Activated T-cell treated with anti-CD3 and anti-CD28 coated beads, Interleukin-2, amount 50 U/mL, for 72 hours (primary cell): ENCODE data around the gene UBXN4. TPM values are rescaled to one million over a fixed set of nuclear protein-coding genes. Genes with fewer than 3 reads are reported as not detected.

Source experiments
- ATAC-seq, 2 donors: fragments of 150-1000 bp; cut with Tn5 transposase; replicated peaks in 1 of 2; 2 replicates each; pipeline ENCODE4 v1.10.0; 2021; ENCODE audit warnings: moderate library complexity in 2 of 2, mild to moderate bottlenecking in 1 of 2
- DNase-seq, 2 donors: peaks; one replicate each; pipeline ENCODE4 v3.0.0; 2021 to 2022; ENCODE audit warnings: mixed read lengths in 1 of 2
- H3K27ac Mint-ChIP-seq: one replicate; pipeline ENCODE4 v1.8.0; 2022; ENCODE audit warnings: mild to moderate bottlenecking, moderate library complexity, mixed read lengths
- H3K27me3 Mint-ChIP-seq: one replicate; pipeline ENCODE4 v1.8.0; 2022; ENCODE audit warnings: low read depth, mixed read lengths
- H3K36me3 Mint-ChIP-seq, 2 donors: one replicate each; pipeline ENCODE4 v1.8.0; 2022; ENCODE audit warnings: mixed read lengths in 2 of 2, mild to moderate bottlenecking in 1 of 2; ENCODE audit not compliant: insufficient read depth in 2 of 2
- H3K4me1 Mint-ChIP-seq: one replicate; pipeline ENCODE4 v1.8.0; 2022; ENCODE audit warnings: low read depth, mixed read lengths
- H3K4me3 Mint-ChIP-seq, 2 donors: one replicate each; pipeline ENCODE4 v1.8.0; 2022; ENCODE audit warnings: mild to moderate bottlenecking in 2 of 2, mixed read lengths in 2 of 2, moderate library complexity in 2 of 2
- H3K9me3 Mint-ChIP-seq, 2 donors: one replicate each; pipeline ENCODE4 v1.8.0; 2022; ENCODE audit warnings: mixed read lengths in 2 of 2
- total RNA-seq, 2 donors: library from RNA; stranded (reverse); gene quantifications; one replicate each; pipeline ENCODE4 v1.2.3, GENCODE V29; 2022

Gene UBXN4
- total RNA-seq, 2 donors from 2014 or later, result 150 to 173 TPM

DNA sequence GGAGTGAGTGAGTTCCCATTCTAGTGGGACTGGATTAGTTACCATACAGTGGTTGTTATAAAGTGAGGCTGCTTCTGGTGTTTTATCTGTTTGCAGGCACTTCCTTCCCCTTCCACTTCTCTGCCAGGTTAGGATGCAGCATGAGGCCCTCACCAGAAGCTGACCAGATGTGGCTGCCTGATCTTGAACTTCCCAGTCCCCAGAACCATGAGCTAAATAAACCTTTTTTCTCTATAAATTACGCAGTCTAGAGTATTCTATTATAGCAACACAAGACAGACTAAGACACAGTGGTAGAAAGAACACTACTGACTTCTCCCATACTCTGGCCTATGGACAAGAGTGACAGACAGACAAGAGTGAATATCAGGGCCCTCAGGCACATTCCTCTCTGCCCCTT, 81.2 kb downstream of the UBXN4 start:
- Mint-ChIP-seq H3K27ac (no peak overlapping the region), H3K36me3 (peaks cover 14 to 17% of the 10 kb centered on the region in 2 donors), H3K4me1 (peaks cover 55% of the 10 kb centered on the region), H3K27me3 (no peaks in the 10 kb centered on the region), H3K4me3 (peak overlapping the region in 1 of 2 donors; percentile 2), H3K9me3 (peaks cover 6 to 12% of the 10 kb centered on the region in 2 donors)
- DNase-seq, result no peak
- ATAC-seq, result no peak

- no peaks in the 10 kb centered on the region for H3K27me3 Mint-ChIP-seq
- H3K36me3 Mint-ChIP-seq, result peaks cover 14 to 17% of the 10 kb centered on the region in 2 donors
- H3K27ac Mint-ChIP-seq, result no peak overlapping the region
- H3K4me1 Mint-ChIP-seq, result peaks cover 34% of the 10 kb centered on the region
- H3K4me3 Mint-ChIP-seq, result no peak overlapping the region
- no peak for ATAC-seq
- DNase-seq, result no peak
- H3K9me3 Mint-ChIP-seq, result peaks cover 6 to 12% of the 10 kb centered on the region in 2 donors
Measured at GRCh38 chr2:135825131-135825530, 83.5 kb downstream of the UBXN4 start.

DNA sequence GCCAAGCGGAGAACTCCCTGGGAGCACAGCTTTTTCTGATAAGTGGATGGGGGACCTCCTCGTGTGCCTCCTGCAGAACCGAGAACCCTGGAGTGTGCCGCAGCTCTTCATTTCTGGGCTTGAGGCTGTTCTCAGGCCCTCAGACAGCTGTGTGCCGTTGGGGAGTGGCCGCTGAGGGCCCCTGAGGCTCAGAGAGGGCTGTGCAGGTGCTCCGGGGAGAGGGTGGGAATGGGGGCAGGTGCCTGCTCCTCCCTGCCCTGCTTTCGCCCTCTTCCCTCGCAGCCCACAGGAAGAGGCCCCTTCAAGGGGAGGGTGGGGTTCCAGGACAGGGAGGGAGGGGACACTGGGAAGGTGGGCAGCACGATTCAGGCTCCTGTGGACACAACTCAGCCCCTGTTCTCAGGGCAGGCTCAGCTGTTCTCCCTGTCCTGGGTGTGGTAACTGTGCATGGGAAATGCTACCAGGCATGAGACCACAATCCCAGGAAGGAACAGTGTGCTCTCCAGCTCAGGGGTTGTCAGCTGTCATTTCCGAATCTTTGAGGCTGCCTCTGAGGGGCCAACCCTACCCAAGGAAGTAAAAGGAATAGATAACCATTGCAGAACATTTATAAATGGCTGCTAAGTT, 84.0 kb downstream of the UBXN4 start:
- H3K4me3 Mint-ChIP-seq, result no peak overlapping the region
- peaks cover 29% of the 10 kb centered on the region for H3K4me1 Mint-ChIP-seq
- H3K36me3 Mint-ChIP-seq, result peaks cover 12 to 17% of the 10 kb centered on the region in 2 donors
- no peak overlapping the region for H3K27ac Mint-ChIP-seq
- no peak for DNase-seq
- peak in 1 of 2 donors; percentile 23 for ATAC-seq
- H3K9me3 Mint-ChIP-seq, result peaks cover 6 to 12% of the 10 kb centered on the region in 2 donors
- H3K27me3 Mint-ChIP-seq, result no peaks in the 10 kb centered on the region

DNA sequence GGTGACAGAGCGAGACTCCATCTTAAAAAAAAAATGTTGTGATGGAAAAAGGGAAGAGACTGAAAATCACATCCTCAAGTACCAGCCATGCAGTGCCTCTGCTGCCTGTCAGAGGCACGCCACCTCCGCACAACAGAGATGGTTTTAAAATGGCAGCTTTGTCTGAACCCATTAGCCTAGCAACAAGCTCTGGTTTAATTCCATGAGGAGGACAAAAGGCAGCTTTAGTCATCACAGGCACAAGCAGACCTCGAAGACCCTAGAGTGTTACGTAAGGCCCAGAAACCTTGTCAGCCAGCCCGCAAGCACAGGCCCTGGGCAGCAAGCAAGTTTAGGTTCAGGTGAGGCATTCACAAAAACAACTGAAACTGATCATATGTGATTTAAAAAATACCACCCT, 84.9 kb downstream of the UBXN4 start:
- no peak overlapping the region for H3K4me3 Mint-ChIP-seq
- DNase-seq (no peak), ATAC-seq (no peak)
- H3K4me1 Mint-ChIP-seq, result peaks cover 20% of the 10 kb centered on the region
- H3K9me3 Mint-ChIP-seq, result peaks cover 6 to 12% of the 10 kb centered on the region in 2 donors
- no peak overlapping the region for H3K27ac Mint-ChIP-seq
- peaks cover 12 to 17% of the 10 kb centered on the region in 2 donors for H3K36me3 Mint-ChIP-seq
- H3K27me3 Mint-ChIP-seq, result no peaks in the 10 kb centered on the region

- DNase-seq, result no peak
- peak in 1 of 2 donors; percentile 18 for ATAC-seq
- H3K9me3 Mint-ChIP-seq, result no peaks in the 10 kb centered on the region
- H3K27ac Mint-ChIP-seq, result no peak overlapping the region
- H3K36me3 Mint-ChIP-seq, result no peaks in the 10 kb centered on the region
- no peaks in the 10 kb centered on the region for H3K27me3 Mint-ChIP-seq
- H3K4me3 Mint-ChIP-seq, result no peak overlapping the region
- H3K4me1 Mint-ChIP-seq, result peaks cover 6% of the 10 kb centered on the region
Measured at GRCh38 chr2:135829378-135830135, 87.9 kb downstream of the UBXN4 start.

DNA sequence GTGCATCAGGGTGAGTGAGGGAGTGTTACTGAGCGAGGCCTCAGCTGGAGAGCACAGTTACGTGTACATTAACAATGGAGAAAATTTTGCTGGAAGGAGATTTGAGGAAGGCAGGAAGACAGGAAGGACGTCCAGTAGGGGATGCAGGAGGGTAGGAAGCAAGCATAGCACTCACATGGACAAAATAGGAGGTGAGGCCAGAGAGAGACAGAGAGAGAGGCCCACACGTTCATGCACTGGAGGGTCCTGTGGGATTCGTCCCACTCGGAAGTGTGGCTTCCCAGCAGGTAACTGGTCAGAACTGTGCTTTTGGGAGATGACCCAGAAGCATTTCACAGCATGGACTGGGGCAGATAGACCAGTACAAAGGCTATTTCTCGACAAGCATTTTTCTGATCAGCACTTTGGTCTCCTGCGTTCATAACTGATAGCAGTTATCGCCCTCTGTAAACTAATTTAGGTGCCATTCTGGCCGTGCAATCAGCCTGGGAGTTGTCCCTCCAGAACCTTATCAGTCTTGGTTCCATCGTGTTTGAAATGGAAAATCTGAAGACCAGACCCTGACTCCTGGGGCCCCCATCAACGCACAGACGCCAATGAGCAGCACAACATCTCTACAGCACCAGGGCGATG, 89.6 kb downstream of the UBXN4 start:
- no peaks in the 10 kb centered on the region for H3K9me3 Mint-ChIP-seq
- ATAC-seq (no peak), DNase-seq (no peak)
- no peak overlapping the region for H3K4me3 Mint-ChIP-seq
- no peak overlapping the region for H3K27ac Mint-ChIP-seq
- H3K27me3 Mint-ChIP-seq, result no peaks in the 10 kb centered on the region
- peaks cover 9% of the 10 kb centered on the region for H3K4me1 Mint-ChIP-seq
- H3K36me3 Mint-ChIP-seq, result peaks cover 0 to 2% of the 10 kb centered on the region in 2 donors

- Mint-ChIP-seq H3K36me3 (peaks cover 0 to 5% of the 10 kb centered on the region in 2 donors), H3K4me3 (no peak overlapping the region), H3K9me3 (no peaks in the 10 kb centered on the region), H3K27ac (no peak overlapping the region), H3K27me3 (no peaks in the 10 kb centered on the region), H3K4me1 (peaks cover 12% of the 10 kb centered on the region)
- ATAC-seq, result no peak
- no peak for DNase-seq
Measured at GRCh38 chr2:135832891-135833290, 91.2 kb downstream of the UBXN4 start.

Other genes with a start within 250 kb of the UBXN4 start
- gene ZRANB3, start 210.6 kb upstream of the UBXN4 start, total RNA-seq, result 10 to 100 TPM; 15.5 to 17.9 TPM
- gene R3HDM1, start 210.4 kb upstream of the UBXN4 start, total RNA-seq, result 10 to 100 TPM; 47.7 to 50.4 TPM
- under 1 TPM; 0.19 to 0.29 TPM for gene LCT, start 95.3 kb downstream of the UBXN4 start, total RNA-seq
- 100 to 1,000 TPM; 237 to 257 TPM for gene MCM6, start 134.6 kb downstream of the UBXN4 start, total RNA-seq
- gene DARS1, start 243.8 kb downstream of the UBXN4 start, total RNA-seq, result 100 to 1,000 TPM; 224 to 264 TPM